OCI-LY7 (cell line): ENCODE measurements around the gene RAB26.

ENCODE experiments used
- CTCF ChIP-seq: fragments of 200-600 bp; sonication (generic); conservative IDR thresholded peaks from 2 replicates; pipeline ENCODE4 v1.5.1; 2014; ENCODE audit warnings: mild to moderate bottlenecking, antibody characterized with exemption, low read length, moderate library complexity, mixed read lengths
- EZH2phosphoT487 ChIP-seq: fragments of 200-600 bp; sonication (generic); IDR thresholded peaks from 2 replicates; pipeline ENCODE4 v1.6.1; 2018; ENCODE audit warnings: low read depth, borderline replicate concordance, mild to moderate bottlenecking, mixed run types, antibody characterized with exemption, low read length, moderate library complexity, mixed read lengths

- TF ChIP-seq CTCF: no peak
- TF ChIP-seq EZH2phosphoT487: no peak
Measured at GRCh38 chr16:2151188-2152091, 3.0 kb downstream of the RAB26 start.
